NCI-H1417 (cell line): Measurements from ENCODE around the gene SSX1.
"Not testable (repeated sequence)": the region's sequence is repeated elsewhere in the genome, so short reads cannot be mapped to it uniquely, and the experiment has no call there.

Experiments used
- DNase-seq, 3 experiments: peaks; one replicate each; lab custom pipeline; 2025; lab: John Stamatoyannopoulos, UW

Gene SSX1

GRCh38 chrX:48255062-48255796 is at the start of gene SSX1:
Gene SSX1 (plus strand): TSS chrX:48255392. CDS start chrX:48257242, 1,850 bp downstream.
- not testable (repeated sequence) for DNase-seq

DNA sequence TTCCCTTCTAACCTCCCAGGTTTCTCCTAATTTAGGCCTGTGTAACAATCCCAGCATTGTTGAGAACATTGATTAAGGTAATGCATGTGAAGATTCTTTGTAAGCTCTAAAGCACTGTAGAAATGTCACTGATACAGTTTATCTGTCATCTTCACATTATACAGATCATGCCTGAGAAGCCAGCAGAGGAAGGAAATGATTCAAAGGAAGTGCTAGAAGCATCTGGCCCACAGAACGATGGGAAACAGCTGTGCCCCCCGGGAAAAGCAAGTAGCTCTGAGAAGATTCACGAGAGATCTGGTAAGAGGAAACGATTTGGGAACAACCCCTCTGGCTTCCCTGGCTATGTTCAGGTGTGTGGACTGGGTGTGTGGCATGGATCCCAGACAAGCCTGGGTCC is 40.9 kb upstream of the SSX1 start:
- DNase-seq = not testable (repeated sequence)

DNA sequence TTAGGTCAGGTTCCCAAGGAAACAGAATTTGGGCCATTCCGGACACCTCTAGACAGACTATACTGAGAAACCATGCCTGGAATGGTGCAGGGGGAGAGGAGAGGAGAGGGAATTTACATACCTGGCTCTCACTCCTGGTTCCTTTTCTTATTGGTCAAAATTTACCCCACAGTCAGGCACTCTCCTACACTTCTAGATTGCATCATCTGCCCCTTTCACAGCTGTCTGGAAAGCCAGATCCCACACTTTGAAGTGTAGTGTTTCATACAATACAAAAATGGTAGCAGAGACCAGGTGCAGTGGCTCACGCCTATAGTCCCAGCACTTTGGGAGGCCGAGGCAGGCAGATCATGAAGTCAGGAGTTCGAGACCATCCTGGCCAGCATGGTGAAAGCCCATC is 31.0 kb upstream of the SSX1 start:
- not testable (repeated sequence) for DNase-seq

- DNase-seq = not testable (repeated sequence)
These were observed 2.2 kb upstream of the SSX1 start for GRCh38 chrX:48252945-48253344.

DNA sequence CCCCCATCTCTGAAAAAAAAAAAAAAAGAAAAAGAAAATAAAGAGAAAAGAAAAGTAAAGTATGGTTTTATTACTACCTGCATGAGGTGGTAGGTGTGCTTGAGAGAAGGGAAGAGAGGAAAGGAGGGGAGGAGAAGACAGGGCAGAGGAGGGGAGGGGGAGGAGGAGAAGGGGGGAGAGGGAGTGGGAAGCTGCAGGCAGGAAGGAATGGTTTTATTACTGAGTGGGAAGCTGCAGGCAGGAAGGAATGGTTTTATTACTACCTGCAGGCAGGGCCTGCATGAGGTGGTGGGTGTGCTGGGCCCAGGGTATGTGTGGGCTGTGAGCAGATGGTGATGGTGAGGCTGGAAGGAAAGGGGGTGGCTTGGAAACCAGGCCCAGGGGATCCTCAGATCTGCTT is 19.2 kb downstream of the SSX1 start:
- DNase-seq = not testable (repeated sequence)

DNA sequence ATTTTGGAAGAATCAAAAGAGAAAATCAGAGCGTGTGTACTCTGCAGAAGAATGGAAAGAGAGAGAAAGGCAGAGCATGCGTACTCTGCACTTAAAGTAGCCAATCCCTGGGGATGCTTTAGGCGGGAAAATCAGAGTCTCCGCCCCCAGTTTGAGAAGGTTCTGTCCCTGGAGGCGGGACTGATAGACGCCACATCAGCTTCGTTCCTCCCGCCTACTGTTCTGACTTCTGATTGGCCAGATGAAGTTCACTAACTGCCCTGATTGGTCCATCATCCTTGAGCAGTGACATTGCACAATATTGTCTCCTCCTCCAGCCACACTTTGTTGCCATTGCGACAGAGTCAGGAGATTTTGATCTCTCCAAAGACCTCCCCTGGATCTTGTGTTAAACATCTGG is 23.8 kb downstream of the SSX1 start:
- peak in 2 of 3 experiments; percentile 1 to 15 for DNase-seq

DNA sequence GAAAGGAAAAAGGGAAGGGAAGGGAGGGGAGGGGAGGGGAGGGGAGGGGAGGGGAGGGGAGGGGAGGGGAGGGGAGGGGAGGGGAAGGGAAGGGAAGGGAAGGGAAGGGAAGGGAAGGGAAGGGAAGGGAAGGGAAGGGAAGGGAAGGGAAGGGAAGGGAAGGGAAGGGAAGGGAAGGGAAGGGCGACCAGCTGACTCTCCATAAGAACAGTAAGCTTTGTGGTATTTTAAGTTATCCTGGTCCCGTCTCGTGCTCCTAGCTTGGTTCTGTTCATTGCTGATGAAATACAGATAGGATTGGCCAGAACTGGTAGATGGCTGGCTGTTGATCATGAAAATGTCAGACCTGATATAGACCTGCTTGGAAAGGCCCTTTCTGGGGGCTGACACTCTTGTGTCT is 25.5 kb downstream of the SSX1 start:
- not testable (repeated sequence) for DNase-seq

GRCh38 chrX:48306175-48306574 is 51.0 kb downstream of the SSX1 start:
- DNase-seq = no peak

DNA sequence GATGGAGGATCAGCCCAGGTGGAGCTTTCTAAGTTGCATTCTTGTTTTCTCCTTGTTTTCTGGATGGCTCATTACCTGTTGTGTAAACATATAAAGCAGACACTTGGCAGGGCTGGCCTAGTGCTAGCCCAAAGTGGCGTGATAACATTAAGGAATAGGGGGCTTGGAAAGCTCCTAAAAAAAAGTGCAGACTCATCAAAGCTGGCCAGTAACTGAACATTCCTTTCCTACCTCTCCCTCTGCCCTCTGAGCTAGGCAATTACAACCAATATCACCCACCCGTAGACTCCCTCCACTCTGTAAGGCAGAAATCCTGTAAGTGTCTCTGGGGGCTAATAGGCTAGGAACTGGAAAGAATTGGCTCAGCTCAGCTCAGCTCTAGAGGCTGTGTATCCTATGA is 58.8 kb downstream of the SSX1 start:
- not testable (repeated sequence) for DNase-seq
